NCI-H1417 (cell line): ENCODE results near the gene TRAPPC4.
A peak's percentile ranks its signal among the peaks of the same experiment; 100 is the strongest.
"Not testable (repeated sequence)": the region's sequence is repeated elsewhere in the genome, so short reads cannot be mapped to it uniquely, and the experiment has no call there.

Experiments used
- DNase-seq, 3 experiments: peaks; one replicate each; lab custom pipeline; 2025; lab: John Stamatoyannopoulos, UW

The TRAPPC4 gene

DNA sequence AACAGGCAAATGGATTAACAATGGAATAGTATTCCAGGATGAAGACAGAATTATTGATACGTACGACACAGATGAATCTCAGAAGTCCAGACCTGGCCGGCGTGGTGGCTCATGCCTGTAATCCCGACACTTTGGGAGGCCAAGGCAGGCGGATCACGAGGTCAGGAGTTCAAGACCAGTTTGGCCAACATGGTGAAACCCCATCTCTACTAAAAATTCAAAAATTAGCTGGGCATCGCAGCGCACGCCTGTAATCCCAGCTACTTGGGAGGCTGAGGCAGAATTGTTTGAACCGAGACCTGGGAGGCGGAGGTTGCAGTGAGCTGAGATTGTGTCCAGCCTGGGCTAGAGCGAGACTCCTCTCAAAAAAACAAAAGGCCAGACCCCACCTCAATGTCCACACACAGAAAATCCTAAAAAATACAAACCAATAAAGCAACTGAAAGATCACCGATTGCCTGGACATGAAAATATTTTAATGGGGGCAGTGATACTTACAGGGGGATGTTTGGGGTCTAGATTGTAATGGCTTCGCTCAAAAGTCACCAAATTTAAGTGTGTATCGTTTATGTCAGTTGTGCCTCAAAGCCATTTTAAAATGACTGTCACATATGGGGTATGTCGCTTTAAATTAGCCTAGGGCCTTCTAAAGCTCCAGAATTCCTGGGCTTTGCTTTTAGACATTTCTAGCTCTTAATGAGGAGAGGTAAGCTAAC, 4.2 kb upstream of the TRAPPC4 start:
- DNase-seq = no peak

DNA sequence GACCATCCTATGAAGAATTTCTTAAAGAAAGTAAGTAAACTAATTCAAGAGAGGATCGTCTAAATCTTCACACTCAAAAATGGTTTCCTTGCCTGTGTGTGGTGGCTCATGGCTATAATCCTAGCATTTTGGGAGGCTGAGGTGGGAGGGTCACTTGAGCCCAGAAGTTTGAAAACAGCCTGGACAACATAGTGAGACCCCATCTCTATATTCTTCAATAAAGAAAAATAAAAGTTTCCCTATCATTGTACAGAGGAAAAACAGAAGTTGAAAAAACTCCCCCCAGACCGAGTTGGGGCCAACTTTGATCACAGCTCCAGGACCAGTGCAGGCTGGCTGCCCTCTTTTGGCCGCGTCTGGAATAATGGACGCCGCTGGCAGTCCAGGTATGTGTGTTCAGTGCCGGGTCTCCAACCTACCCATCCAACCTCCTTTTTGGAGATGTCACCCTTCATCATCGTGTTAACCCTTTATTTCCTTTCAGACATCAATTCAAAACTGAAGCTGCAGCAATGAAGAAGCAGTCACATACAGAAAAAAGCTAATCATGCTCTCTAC, 3.4 kb upstream of the TRAPPC4 start:
- no peak for DNase-seq

DNA sequence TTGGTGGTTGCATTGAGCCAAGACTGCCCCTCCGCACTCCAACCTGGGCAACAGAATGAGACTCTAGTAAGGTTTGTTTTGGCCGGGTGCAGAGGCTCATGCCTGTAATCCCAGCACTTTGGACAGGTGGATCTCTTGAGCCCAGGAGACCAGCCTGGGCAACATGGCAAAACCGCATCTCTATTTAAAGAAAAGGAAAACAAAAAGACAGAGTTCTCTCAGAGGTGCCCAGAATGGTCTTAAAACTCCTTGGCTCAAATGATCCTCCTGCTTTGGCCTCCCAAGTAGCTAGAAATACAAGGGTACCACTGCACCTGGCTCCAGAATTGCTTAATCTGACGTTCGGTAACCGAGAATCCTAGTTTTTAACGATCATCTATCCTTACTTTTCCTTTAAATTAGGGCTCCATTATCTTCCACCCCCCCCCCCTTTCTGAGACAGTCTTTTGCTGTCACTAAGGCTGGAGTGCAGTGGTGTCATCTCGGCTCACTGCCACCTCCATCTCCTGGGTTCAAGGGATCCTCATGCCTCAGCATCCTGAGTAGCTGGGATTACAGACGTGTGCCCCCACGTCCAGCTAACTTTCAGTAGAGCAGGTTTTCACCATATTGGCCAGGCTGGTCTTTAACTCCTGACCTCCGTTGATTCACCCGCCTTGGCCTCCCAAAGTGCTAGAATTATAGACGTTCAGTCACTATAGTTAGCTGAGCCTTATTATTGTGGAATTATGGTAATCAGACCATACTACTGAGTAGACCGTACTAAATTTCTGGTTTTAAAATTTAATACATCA, 2.2 kb upstream of the TRAPPC4 start:
- DNase-seq = no peak

DNA sequence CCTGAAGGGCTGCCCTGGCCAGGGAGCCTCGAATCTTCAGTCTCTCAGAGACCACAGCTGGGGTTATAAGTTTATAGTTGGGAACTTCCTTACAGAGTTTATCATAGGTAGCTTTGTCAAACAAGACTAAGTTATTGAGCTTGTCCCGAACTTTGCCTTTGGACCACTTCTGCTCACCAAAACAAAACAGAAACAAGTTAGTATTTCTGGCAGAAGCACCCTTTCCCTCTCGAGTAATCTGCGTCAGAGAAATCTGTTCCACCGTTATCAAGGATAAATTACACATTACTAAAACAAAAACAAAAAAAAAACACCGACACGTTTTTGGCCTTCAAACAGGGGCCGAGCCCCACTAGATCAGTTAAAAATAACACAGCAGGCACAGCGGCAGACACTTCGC, 1.2 kb upstream of the TRAPPC4 start:
- not testable (repeated sequence) for DNase-seq

DNA sequence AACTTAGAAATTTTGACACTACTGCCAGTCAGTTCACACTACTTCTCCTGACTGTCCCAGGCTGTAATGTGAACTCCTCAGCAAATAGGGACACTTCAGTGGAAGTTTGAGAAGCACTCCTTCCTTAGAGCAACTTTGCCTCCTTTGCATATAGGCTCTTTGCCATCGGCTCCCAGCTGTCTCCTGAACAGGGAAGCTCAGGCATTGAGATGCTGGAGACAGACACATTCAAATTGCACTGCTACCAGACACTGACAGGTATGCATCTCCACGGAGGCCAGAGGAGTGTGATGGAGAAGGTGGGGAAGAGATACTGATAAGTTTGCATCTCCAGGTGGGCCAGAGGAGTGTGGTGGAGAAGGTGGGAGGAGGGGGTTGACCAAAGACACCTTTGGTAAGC, 1.4 kb downstream of the TRAPPC4 start:
- no peak for DNase-seq

DNA sequence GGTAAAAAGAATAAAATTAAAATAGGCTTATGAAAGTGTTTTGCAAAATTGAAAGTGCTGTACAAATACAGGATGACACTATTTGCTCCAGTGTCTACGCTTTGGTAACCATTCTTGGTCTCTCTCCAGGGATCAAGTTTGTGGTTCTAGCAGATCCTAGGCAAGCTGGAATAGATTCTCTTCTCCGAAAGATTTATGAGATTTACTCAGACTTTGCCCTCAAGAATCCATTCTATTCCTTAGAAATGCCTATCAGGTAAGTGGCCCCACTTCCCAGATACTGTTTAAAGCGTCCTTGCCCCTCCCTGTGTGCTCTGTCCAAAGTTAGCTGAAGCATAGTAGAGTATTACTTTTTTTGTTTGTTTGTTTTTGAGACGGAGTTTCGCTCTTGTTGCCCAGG, 3.1 kb downstream of the TRAPPC4 start:
- DNase-seq = no peak

DNA sequence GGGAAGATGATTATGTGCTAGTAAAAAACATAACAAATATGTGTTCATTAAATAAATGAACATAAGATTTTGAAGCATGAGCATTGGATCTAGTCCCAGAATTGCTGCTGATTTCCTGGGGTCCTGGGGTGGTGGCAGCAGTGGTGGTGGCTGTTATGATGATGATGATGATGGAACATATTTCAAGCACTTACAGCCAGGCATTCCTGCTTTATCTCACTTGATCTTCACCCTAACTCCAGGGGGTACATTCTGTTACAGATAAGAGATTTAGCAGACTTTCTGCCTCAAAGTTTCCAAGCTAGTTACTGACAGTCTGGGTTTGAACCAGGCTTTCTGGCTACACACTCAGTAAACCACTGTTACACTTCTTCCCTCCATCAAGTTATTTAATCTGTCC, 5.2 kb downstream of the TRAPPC4 start:
- no peak for DNase-seq

DNA sequence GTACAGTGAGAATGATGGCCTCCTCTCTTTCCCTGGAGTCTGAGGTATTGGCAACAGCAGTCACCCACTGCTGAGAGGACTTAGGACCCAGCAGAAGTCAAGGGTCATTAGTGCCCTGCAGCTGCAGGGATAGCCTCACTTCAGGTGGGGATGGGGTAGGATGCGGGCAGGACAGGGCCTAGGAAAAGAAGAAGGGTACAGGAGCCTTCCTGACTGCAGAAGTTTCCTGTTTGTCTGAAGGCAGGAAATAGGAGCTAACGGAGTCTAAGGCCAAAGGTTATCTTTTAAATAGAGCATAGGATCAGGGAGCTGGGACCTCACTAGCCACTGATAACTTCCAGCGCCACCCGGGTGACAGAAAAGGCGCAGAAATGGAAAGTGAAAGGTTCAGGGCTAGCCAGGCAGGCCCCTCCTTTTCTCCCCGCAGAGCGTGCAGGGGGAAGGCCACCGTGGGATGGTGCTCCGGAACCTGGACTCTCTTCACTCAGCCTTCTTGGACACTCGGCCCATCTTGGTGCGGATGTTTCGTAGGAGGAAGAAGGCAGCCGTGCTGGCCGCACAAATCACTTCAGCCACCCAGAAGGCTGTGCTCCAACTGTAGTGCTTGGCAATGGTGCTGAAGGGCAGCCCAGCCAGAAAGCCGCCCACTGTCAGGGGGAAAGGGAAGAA, 6.0 kb downstream of the TRAPPC4 start:
- no peak for DNase-seq

DNA sequence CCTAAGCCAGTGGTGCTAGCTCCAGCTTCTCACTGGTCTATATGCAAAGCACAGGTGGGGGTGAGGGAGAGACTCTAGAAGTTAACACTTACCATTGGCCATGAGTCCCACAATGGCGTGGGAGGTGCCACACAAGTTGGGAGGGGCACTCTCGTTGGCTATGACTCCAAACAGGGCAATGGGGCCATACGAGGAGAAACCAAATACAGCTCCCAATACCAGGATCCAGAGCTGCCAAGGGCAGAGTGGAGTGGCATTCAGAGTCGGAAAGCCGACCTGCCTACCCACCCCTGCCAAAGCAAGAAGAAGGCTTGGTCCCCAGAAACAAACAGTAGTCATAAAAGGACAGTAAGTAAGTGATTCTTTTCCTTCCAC, 6.5 kb downstream of the TRAPPC4 start:
- DNase-seq = no peak

DNA sequence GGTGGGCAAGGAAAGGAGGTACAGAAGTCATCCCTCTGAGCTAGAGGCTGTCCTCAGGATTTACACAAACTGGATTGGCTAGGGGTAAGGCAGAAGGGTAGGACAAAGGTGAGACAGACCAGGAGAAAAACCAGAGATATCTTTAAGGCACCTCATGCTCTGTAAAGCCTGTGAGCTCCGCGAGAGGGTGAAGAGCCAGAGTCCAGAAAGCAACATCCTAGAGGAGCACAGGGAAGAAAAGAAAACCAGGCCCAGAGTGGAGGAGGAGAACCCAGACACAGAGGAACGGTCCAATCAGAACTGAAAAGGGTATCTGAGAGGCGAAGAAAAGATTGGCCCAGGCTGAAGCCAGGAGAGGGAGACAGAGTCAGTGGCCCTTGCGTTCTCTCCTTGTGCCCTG, 7.0 kb downstream of the TRAPPC4 start:
- no peak for DNase-seq

DNA sequence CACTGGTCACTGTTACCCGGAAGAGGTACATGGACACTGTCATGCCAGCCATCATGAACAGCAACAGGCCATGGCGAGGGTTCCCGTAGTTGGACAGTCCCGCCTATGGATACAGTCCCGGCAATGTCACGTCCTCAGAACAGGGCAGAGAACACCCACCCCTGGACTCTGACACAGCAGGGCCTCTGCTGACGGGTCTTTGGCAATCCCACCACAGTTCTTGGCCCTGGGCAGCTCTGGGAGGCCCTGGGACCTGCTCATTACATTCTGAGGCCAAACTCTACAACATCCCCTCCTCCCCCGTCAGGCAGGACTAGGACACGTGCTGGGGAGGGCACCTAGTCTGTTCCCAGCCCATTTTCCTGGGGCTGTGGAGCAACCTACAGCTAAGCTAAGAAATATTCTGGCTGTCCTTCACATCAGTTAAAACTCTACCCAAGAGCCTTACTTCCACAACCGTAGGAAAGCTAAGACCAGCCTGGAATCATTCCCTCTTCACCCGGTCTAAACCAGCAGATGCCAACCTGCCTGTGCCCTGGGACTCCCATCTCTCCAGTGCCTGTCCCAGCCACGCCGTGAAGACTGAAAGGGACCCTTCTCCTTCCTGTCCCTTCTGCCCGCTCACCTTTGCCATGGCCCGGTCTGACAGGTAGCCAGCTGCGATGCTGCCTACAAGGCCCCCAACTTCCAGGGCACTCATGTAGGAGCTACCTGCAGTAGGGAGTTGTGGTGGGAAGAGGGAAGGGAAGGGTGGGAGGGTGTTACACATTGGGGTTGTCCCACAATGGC, 7.6 kb downstream of the TRAPPC4 start:
- DNase-seq = no peak

DNA sequence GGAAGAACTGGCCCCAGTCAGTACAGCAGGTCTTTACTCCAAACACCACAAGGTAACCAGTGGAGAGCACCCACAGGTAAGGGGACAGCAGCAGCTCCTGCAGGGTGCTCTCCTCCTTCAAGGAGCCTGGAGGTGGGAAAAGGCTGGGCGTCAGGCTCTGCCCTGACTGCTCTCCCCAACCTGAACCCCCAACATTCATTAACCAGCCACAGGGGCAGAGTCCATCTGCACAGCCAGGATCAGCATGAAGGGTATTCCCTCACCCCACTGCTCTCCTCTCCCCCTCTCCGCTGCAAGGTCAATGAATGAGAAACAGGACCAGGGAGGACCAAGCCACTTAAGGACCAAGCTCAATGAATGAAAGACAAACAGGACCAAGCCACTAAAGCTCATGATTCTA, 8.4 kb downstream of the TRAPPC4 start:
- DNase-seq = no peak

DNA sequence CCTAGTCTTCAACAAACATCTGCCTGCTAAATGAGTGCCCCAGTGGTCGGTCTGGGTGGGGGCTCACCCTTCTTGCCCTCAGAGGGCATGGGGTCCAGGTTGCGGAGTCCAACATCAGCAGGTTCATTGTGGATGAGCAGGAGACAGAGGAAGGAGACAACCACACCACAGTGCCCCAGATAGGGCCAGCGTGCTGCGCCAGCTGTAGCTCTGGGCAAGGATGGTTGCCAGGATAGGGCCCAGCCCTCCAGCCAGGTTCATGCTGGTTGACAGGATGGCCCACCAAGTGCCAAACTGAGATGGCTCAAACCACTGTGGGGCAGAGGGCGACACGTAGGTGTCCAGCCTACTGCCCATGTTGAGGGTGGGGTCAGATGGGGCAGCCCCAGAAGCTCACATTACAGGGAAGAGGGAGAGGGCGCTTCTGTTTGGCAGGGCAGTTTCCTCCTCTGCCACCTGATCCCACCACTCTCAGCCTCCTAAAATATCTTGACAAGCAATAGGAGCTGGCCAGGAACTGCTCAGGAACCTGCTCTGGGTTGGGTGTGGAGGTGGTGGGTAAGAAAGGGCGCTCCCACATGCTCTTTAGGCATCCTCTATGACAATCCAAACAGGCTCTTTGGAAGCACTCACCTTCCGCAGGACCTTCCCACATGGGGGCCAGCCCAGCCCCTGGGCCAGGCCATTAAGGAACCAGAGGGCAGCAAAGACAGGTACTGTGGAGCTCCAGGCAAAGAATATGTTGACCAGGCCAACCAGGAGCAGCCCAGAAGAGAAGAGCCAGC, 9.2 kb downstream of the TRAPPC4 start:
- DNase-seq = no peak

DNA sequence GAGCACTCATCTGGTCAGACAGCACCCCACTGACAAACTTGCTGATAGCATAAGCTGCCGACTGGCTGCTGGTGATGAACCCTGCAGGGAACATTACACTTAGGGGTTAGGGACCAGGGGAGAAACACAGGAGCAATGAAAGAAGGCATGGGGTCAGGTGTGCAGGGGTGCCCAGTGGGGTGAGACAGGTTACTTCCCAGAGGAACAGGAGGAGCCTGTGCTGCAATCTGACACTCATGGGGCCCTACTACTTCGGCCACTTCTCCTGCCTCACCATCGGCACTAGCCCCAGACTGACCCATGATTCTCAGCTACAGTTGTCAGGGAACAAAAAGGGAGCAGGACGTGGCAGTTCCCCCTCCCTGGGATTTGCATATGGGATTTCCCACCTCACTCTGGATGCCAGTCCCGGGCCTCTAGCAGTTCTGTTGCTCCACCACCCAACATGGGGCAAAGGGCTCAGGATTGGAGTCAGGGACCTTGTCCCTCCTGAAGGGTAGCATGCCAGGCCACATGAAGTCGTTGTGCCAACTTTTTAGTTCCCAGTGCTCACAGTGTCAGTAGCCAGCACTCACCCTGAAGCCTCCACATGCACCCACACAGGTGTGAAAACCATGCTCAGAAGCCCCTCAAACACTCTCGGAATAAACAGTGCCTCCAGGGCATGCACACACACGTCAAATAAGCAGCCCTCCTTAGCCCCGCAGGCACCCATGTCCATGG, 9.9 kb downstream of the TRAPPC4 start:
- no peak for DNase-seq

DNA sequence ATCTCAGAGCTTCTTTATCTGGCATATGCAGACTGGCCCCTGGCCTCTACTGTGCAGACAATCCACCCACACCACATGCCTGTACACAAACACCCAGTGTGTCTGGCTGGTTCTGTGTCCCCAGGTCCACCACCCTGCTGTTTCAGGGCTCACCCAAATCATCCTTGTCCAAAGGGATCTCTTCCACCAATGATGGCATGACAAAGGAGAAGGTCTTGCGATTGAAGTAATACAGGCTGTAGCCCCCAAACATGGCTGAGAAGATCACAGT, 10.4 kb downstream of the TRAPPC4 start:
- no peak for DNase-seq

DNA sequence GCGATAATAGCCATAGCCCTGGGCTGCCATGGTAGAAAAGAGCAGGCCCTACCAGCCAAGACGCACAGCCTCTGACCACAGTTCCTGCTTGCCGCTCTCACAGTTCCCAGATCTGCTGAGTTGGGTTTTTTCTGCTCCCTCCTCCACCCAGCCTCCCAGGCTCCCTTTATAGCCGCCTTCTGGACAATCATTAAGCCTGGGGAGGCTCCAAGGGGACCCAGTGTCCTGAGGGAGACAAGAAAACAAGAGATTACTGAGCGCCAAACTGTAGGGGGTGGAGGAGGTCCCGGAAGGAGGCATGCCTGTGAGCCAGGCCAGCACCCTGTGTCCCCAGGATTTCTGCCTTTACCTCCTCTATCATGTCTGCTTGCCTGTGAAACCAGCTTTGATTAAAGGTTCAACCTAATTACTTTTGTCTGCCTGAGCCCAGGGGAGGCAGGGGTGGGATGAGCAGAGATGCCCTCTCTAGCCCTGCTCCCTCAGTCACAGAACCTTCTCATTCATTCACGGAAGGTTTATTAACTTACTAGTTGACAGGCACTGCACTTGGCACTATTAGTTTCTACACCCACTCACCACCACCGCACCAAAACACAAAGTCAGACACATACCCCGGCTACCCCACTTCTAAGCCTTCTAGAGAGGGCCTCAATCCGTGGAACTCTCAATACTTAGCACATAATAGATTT, 10.9 kb downstream of the TRAPPC4 start:
- peak in 1 of 3 experiments; percentile 40 for DNase-seq

DNA sequence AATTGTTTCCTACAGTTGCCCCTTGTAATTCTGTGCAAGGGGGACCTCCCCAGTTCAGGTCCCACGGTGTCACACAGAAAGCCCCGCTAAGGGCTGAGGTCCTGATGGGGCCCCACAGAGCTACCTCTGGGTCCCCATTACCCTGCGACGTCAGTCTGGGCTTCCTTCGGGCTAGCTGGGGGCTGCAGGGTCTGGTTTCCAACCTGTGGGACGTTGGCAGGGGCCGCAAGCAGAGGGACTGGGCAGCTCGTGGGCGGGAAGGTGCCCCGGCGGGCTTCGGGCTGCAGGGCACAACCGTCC, 11.4 kb downstream of the TRAPPC4 start:
- no peak for DNase-seq

DNA sequence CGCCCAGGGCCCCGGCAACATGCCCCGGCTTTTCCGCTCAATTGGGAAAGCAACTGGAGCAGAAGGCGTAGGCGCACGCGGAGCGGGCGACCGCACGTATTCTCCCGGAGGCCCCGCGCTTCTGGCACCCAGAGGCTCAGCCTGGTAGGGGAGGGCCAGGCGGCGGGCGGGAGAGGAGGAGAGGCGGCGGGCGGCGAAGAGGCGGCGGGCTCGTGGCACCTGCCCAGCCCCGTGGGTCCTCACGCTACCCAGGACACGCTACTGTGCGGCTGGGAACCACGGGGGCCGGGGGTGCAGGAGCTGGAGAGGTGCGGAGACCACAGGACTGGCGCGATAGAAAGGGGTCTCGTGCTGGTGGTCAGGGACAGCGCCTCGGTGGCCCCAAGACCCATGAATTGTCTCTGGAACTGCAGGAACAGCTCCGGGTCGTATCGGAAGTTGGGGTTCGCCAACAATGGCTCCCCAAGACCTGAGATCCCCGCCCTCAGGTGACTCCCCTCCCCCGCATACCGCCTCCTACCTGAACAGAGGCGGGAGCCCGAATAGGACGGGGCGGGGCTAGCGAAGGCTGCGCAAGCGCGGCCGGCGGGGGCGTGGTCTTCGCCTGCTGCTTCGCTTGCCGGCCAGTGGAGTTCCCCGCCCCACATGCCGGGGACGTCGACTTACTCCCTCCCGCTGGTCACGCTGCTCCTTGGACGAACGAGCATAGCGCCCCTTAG, 11.9 kb downstream of the TRAPPC4 start, which contains the start of gene SLC37A4:
Gene SLC37A4 (minus strand): TSS at position 549 of the 719 bp plus-strand sequence.
- DNase-seq = peak; percentile 97 to 99 (median 99)

DNA sequence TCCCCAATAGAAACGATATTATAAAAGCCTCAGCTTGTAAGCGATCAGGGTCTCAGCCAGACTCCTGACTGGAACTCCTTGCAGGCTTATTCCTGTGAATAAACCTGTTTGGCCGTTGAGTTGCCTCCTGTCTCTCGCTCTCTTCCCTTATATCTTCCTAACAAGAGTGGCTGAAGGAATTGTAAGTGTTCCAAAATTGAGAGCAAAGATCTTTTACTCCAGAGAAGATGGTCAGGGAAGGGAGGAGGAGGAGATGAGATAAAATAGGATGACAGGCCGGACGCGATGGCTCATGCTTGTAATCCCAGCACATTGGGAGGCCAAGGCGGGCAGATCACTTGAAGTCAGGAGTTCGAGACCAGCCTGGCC, 13.3 kb downstream of the TRAPPC4 start:
- DNase-seq = no peak

DNA sequence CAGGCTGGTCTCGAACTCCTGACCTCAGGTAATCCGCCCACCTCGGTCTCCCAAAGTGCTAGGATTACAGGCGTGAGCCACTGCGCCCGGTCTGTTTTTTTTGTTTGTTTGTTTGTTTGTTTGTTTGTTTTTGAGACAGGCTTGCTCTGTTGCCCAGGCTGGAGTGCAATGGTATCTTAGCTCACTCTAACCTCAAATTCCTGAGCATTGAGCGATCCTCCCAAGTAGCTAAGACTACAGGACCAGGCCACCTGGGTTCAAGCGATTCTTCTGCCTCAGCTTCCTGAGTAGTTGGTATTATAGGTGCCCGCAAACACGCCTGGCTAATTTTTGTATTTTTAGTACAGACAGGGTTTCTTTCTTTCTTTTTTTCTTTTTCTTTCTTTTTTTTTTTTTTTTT, 14.9 kb downstream of the TRAPPC4 start:
- not testable (repeated sequence) for DNase-seq
